RCC 7860 (cell line): ENCODE results near the gene CATSPERD.
A peak's percentile ranks its signal among the peaks of the same experiment; 100 is the strongest.

Experiments
- DNase-seq: peaks from one replicate; pipeline ENCODE4 v3.0.0-alpha.2; 2015; ENCODE audit warnings: low spot score
- FAIRE-seq: peaks from 2 replicates; lab custom pipeline; 2012; peaks lifted over from hg19 to GRCh38; lab: Jason Lieb, UNC

CATSPERD gene

GRCh38 chr19:5719961-5720790, at the start of gene CATSPERD, which contains the start of gene LONP1:
CATSPERD (plus strand) TSS chr19:5720637; CDS start chr19:5720738, 101 bp downstream.
LONP1 (minus strand) TSS chr19:5720146; CDS start chr19:5720132, 14 bp downstream.
- DNase-seq (peak; percentile 97), FAIRE-seq (peak; percentile 86)

GRCh38 chr19:5671600-5671999, 48.8 kb upstream of the CATSPERD start:
- DNase-seq (no peak), FAIRE-seq (no peak)

DNA sequence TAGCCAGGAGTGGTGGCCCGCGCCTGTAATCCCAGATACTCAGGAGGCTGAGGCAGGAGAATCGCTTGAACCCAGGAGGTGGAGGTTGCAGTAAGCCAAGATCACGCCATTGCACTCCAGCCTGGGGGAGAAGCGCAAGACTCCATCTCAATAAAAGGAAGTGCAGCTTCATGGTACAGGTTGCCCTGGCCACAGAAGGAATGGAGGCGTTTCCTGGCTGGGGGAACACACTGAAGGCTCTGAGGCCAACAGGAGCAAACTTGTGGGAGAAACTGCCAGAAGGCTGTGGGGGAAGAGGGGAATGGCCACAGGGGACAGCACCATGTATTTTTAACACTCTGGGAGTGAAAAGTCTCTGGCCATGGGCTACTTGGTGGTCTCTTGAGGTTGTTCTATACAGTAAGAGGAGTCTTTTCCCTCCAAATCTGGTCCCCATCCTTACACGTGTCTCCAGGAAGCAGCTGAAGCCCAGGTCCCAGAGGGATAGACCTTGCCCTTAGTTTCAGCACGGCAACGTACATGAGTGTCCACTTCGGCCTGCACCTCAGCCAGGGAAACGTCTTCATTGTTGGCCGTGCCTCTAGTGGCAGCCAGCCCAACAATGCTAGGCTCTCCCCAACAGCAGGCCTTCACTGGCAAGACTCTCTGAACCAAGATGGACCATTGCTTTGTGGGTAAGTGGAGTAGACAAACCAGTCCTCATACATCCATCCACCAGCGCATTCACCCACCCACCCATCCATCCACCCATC, 47.6 kb upstream of the CATSPERD start:
- DNase-seq, result no peak

GRCh38 chr19:5673752-5674151, 46.7 kb upstream of the CATSPERD start:
- DNase-seq (no peak), FAIRE-seq (no peak)

More for the DNA sequence above, 47.6 kb upstream of the CATSPERD start:
- no peak for FAIRE-seq

GRCh38 chr19:5674714-5675113, 45.7 kb upstream of the CATSPERD start:
- DNase-seq (no peak), FAIRE-seq (no peak)

DNA sequence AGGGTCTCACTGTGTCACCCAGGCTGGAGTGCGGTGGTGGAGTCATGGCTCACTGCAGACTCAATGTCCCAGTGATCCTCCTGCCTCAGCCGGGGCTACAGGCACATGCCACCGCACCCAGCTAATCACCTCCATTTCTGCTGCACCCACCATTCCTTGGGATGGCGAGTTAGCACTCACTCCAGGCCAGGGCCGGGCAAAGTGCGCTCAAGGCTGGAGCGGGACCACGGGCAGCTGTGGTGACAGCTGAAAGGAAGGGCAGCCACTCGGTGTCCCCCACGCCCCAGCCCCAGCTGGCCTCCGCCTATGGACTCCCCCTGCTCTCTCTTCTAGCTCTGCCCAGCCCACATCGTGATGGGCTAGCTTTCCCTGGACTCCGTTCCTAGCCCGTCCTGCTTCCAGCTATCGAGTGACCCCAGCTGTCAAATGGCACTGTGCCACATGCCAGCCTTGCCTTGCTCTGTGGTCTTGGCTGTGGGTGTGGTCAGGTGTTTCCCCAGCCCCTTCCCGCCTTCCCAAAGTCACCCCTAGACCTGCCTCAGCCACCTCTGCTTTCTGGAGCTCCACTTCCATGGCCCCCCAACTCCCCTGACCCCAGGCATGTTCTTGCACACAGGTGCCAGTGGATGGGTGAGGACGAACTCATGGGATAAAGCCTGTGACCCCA, 44.2 kb upstream of the CATSPERD start:
- FAIRE-seq, result no peak
- no peak for DNase-seq

DNA sequence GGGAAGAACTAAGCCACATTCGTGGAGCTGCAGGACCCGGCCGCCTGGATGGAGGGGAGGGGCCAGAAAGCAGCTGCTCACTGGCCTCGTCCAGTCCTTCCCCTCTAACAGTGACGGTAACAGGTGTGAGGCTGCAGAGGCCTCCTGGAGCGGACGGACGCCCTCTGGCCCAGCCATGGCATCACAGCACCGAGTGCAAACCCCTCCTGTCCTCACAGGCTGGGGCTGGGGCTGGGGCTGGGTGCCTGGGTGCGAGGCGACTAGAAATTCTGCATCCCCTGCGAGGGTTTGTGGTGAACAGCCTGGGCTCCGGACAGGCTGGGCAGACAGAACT, 43.7 kb upstream of the CATSPERD start:
- FAIRE-seq, result no peak
- no peak for DNase-seq

- no peak for DNase-seq
- FAIRE-seq, result no peak
Measured at GRCh38 chr19:5677136-5677535, 43.3 kb upstream of the CATSPERD start.

- no peak for DNase-seq
- no peak for FAIRE-seq
Measured at GRCh38 chr19:5677580-5677979, 42.9 kb upstream of the CATSPERD start.

DNA sequence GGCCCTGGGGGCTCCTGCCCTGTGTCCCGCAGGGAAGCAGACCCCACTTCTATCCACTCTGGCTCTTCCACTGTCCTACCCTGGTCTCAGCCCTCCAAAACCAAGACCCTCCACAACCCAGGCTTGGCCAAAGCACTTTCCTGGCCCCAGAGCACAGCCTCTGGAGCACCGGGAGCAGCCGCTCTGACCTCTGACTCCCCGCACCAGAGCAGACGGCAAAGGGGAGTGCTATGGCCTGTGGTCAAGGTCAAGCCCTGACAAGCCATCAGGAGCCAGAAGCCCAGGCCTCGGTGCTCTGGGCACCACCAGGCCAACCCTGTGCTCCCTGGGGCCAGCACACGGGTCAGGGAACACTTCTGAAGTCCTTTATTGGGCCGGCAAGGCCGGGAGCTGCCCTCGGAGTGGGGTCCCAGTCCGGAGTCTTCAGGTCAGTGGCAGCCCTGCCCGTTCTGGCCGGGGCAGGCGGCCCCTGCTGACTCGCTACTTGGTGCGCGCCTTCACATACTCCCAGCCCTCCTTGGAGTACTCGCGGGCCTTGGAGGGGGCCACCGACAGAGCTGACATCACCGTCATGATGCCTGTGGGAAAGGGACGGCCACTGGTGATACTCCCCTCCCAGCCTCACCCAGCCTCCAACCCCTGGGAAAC, 42.2 kb upstream of the CATSPERD start:
- DNase-seq, result no peak
- FAIRE-seq, result no peak

- DNase-seq, result no peak
- FAIRE-seq, result no peak
Measured at GRCh38 chr19:5679289-5680083, 41.0 kb upstream of the CATSPERD start.

DNA sequence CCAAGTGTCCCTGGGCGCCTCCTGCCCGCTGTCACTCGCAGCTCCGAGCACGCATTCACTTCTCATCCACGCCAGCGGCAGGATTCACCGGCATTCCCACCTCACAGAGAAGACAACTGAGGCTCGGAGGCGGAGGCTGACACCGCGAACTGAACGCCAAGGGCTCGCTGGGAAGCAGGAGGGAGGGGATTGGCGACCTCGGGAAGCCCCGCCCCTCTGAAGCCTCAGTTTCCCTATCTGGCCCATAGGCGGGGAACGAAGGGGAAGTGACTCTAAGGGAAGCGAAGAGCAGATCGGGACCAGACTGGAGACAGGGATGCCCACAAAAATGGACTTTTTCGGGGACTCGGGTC, 40.4 kb upstream of the CATSPERD start:
- no peak for DNase-seq

GRCh38 chr19:5680437-5681368, 39.7 kb upstream of the CATSPERD start, which contains the start of the genes HSD11B1L and MICOS13:
HSD11B1L (plus strand) TSS chr19:5681027; CDS start chr19:5684833, 3,806 bp downstream.
MICOS13 (minus strand) TSS chr19:5680516; CDS start chr19:5680486, 30 bp downstream.
- FAIRE-seq (peak; percentile 93), DNase-seq (peak; percentile 97)

More for the DNA sequence above, 40.4 kb upstream of the CATSPERD start:
- FAIRE-seq, result no peak

GRCh38 chr19:5681391-5682106, 38.9 kb upstream of the CATSPERD start:
- no peak for FAIRE-seq
- no peak for DNase-seq

- FAIRE-seq (no peak), DNase-seq (no peak)
Measured at GRCh38 chr19:5682107-5682482, 38.3 kb upstream of the CATSPERD start.

DNA sequence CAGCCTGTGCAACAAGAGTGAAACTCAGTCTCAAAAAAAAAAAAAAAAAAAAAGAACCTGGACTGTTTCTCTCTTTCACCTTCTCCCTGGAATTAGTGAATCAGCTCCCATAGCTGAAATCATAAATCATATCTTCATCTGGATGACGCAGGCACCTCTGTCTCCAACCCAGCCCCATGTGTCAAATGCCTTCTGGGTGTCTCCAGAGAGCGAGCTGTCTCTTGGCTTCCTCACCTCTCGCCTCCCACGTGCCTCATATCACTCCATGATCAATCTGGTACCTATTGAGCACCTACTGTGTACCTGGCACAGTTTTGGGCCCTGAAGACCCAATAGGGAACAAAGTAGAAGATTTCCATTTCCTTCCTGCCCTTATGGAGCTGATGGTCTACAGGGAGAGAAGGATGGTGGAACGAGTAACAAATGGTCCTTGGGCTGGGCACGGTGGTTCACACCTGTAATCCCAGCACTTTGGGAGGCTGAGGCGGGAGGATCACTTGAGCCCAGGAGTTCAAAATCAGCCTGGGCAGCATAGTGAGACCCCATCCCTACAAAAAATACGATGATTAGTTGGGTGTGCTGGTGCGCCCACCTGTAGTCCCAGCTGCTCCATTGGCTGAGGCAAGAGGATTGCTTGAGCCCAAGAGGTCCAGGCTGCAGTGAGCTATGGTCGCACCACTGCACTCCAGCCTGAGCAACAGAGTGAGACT, 37.1 kb upstream of the CATSPERD start:
- no peak for FAIRE-seq

GRCh38 chr19:5684694-5685430, 35.6 kb upstream of the CATSPERD start:
- no peak for FAIRE-seq
- no peak for DNase-seq

More for the DNA sequence above, 37.1 kb upstream of the CATSPERD start:
- DNase-seq, result no peak
